Measurements from ENCODE around the gene ARRDC3. TPM values are rescaled to one million over a fixed set of nuclear protein-coding genes. Genes with fewer than 3 reads are reported as not detected.

Gene ARRDC3
- total and polyA plus RNA-seq, 9 of the 15 experiments (the other 6 are each of a cell fraction or from before 2014, with no cell fraction given), result 15.3 to 58.1 (median 39.4) TPM

GRCh38 chr5:91384671-91385430, 1.7 kb upstream of the ARRDC3 start (continued):
- no peak for TF ChIP-seq FOXP4 (CRISPR knock-in tag; IDR thresholded peaks at IDR 0.05; ENCODE audit: borderline replicate concordance)
- TF ChIP-seq STAG1 (CRISPR knock-in tag; IDR thresholded peaks at IDR 0.05; ENCODE audit: borderline replicate concordance), result no peak
- no peak for TF ChIP-seq BCOR (IDR thresholded peaks at IDR 0.05)
- TF ChIP-seq E2F6 (IDR thresholded peaks at IDR 0.05; ENCODE audit: borderline replicate concordance in 1 of 2, extremely low read depth in 1 of 2, insufficient read depth in 1 of 2, insufficient read length in 1 of 2, low read depth in 1 of 2, low read length in 1 of 2, poor library complexity in 1 of 2, severe bottlenecking in 1 of 2), result no peak
- no peak for TF ChIP-seq SNAPC5 (CRISPR knock-in tag; IDR thresholded peaks at IDR 0.05)
- peak; percentile 58; the same call in 1 of the 2 replicates for TF ChIP-seq KLF16 (IDR thresholded peaks at IDR 0.05)
- no peak for TF ChIP-seq RHOXF2B (CRISPR knock-in tag; conservative IDR thresholded peaks at IDR 0.05)
- 0 out of 2 replicates have a peak, but pooled peaks have one; percentile 4 for TF ChIP-seq SNIP1 (IDR thresholded peaks at IDR 0.05; ENCODE audit: low read depth)
- no peak for TF ChIP-seq THRA (IDR thresholded peaks at IDR 0.05)
- peak in 1 of 2 experiments; percentile 50; a peak in 1 of 4 replicates for TF ChIP-seq MAZ (CRISPR knock-in tag; conservative IDR thresholded peaks at IDR 0.05 in 1 of 2, IDR thresholded peaks at IDR 0.05 in 1 of 2)
- peak; percentile 88 to 100 (median 98) for TF ChIP-seq CTCF (IDR thresholded peaks at IDR 0.05 in 2 of 3, conservative IDR thresholded peaks at IDR 0.05 in 1 of 3; ENCODE audit: insufficient read depth in 2 of 3, low read depth in 1 of 3, low read length in 3 of 3)
- TF ChIP-seq SETDB1 (IDR thresholded peaks at IDR 0.05; ENCODE audit: low read length), result no peak
- TF ChIP-seq GTF2B (IDR thresholded peaks at IDR 0.05; ENCODE audit: extremely low read depth, insufficient read length), result no peak
- peak; percentile 86 for TF ChIP-seq ZEB2 (IDR thresholded peaks at IDR 0.05)
- no peak for TF ChIP-seq DLX4 (CRISPR knock-in tag; IDR thresholded peaks at IDR 0.05)
- no peak for TF ChIP-seq MYBL2 (IDR thresholded peaks at IDR 0.05; ENCODE audit: low read depth)
- no peak for TF ChIP-seq MYBL2 (CRISPR knock-in tag; IDR thresholded peaks at IDR 0.05; ENCODE audit: borderline replicate concordance)
- TF ChIP-seq ZNF232 (CRISPR knock-in tag; IDR thresholded peaks at IDR 0.05), result no peak
- no peak for TF ChIP-seq MEF2D (tag; conservative IDR thresholded peaks at IDR 0.05; ENCODE audit: low read depth)
- TF ChIP-seq RNF2 (IDR thresholded peaks at IDR 0.05), result no peak
